ENCODE data around the gene TDP2.

TDP2 gene

GRCh38 chr6:24630856-24631505, 35.7 kb downstream of the TDP2 start:
- no peaks in the 10 kb centered on the region for H3K9me3 ChIP-seq (ENCODE audit: insufficient read depth, low read depth, low read length)

GRCh38 chr6:24621626-24622289, 44.9 kb downstream of the TDP2 start:
- H3K14ac ChIP-seq (ENCODE audit: low read length), result no peak overlapping the region
- H4K91ac ChIP-seq (ENCODE audit: low read depth, low read length), result no peak overlapping the region
- no peak overlapping the region for H2BK12ac ChIP-seq (ENCODE audit: low read length)
- H3K4ac ChIP-seq (ENCODE audit: low read depth, low read length), result no peak overlapping the region
- no peaks in the 10 kb centered on the region for H3K36me3 ChIP-seq (ENCODE audit: control insufficient read depth in 1 of 2, insufficient read depth in 2 of 2, low read length in 2 of 2)
- DNase-seq, result no peak
- H3K79me2 ChIP-seq (ENCODE audit: control insufficient read depth, insufficient read depth, low read length, poor library complexity), result no peaks in the 10 kb centered on the region
- H3K23ac ChIP-seq (ENCODE audit: low read length), result no peak overlapping the region
- H3K4me1 ChIP-seq (ENCODE audit: control insufficient read depth in 1 of 2, insufficient read depth in 2 of 2, low read length in 2 of 2), result no peaks in the 10 kb centered on the region
- H4K8ac ChIP-seq (ENCODE audit: low read depth, low read length), result no peak overlapping the region
- WGBS (ENCODE audit: extremely low coverage, insufficient coverage, insufficient read length), result no CpG with 5 or more reads among the region's 7 CpGs
- no peak overlapping the region for H2AFZ ChIP-seq (ENCODE audit: insufficient read depth, low read length, poor library complexity)
- no peak overlapping the region for H2BK120ac ChIP-seq (ENCODE audit: insufficient read depth, low read length, poor library complexity)
- no peak overlapping the region for H3K4me3 ChIP-seq (ENCODE audit: low read depth, low read length)
- H2AK5ac ChIP-seq (ENCODE audit: low read length), result no peak overlapping the region
- H3K79me1 ChIP-seq (ENCODE audit: low read length), result no peaks in the 10 kb centered on the region
- H3K27me3 ChIP-seq (ENCODE audit: insufficient read depth, low read length), result no peaks in the 10 kb centered on the region
- no peak overlapping the region for H3K18ac ChIP-seq (ENCODE audit: low read length)
- no peak overlapping the region for H2BK5ac ChIP-seq (ENCODE audit: low read depth, low read length, poor library complexity)
- no peak overlapping the region for H3K27ac ChIP-seq (ENCODE audit: low read depth, low read length)
- no peak overlapping the region for H3K4me2 ChIP-seq (ENCODE audit: low read length)
- no peak overlapping the region for H3K9ac ChIP-seq (ENCODE audit: low read length)
- H4K12ac ChIP-seq (ENCODE audit: low read depth, low read length), result no peak overlapping the region
- no peaks in the 10 kb centered on the region for H3K9me3 ChIP-seq (ENCODE audit: insufficient read depth, low read depth, low read length)

More at GRCh38 chr6:24630856-24631505, 35.7 kb downstream of the TDP2 start:
- H2BK120ac ChIP-seq (ENCODE audit: insufficient read depth, low read length, poor library complexity), result no peak overlapping the region
- H3K79me2 ChIP-seq (ENCODE audit: control insufficient read depth, insufficient read depth, low read length, poor library complexity), result no peaks in the 10 kb centered on the region
- no peaks in the 10 kb centered on the region for H3K36me3 ChIP-seq (ENCODE audit: control insufficient read depth in 1 of 2, insufficient read depth in 2 of 2, low read length in 2 of 2)
- H2BK12ac ChIP-seq (ENCODE audit: low read length), result no peak overlapping the region
- H2BK5ac ChIP-seq (ENCODE audit: low read depth, low read length, poor library complexity), result no peak overlapping the region
- H3K27me3 ChIP-seq (ENCODE audit: insufficient read depth, low read length), result no peaks in the 10 kb centered on the region
- H3K4me3 ChIP-seq (ENCODE audit: low read depth, low read length), result no peak overlapping the region
- H3K18ac ChIP-seq (ENCODE audit: low read length), result no peak overlapping the region
- H4K8ac ChIP-seq (ENCODE audit: low read depth, low read length), result no peak overlapping the region
- no peak overlapping the region for H3K4me2 ChIP-seq (ENCODE audit: low read length)
- no peak overlapping the region for H3K14ac ChIP-seq (ENCODE audit: low read length)
- H3K27ac ChIP-seq (ENCODE audit: low read depth, low read length), result no peak overlapping the region
- no peaks in the 10 kb centered on the region for H3K79me1 ChIP-seq (ENCODE audit: low read length)
- no peak for DNase-seq
- no peaks in the 10 kb centered on the region for H3K4me1 ChIP-seq (ENCODE audit: control insufficient read depth in 1 of 2, insufficient read depth in 2 of 2, low read length in 2 of 2)
- no peak overlapping the region for H3K23ac ChIP-seq (ENCODE audit: low read length)
- H3K4ac ChIP-seq (ENCODE audit: low read depth, low read length), result no peak overlapping the region
- WGBS (ENCODE audit: extremely low coverage, insufficient coverage, insufficient read length), result no CpG with 5 or more reads among the region's 5 CpGs
- no peak overlapping the region for H4K91ac ChIP-seq (ENCODE audit: low read depth, low read length)
- no peak overlapping the region for H2AFZ ChIP-seq (ENCODE audit: insufficient read depth, low read length, poor library complexity)
- no peak overlapping the region for H3K9ac ChIP-seq (ENCODE audit: low read length)
- no peak overlapping the region for H2AK5ac ChIP-seq (ENCODE audit: low read length)
- H4K12ac ChIP-seq (ENCODE audit: low read depth, low read length), result no peak overlapping the region

GRCh38 chr6:24620637-24621036, 46.1 kb downstream of the TDP2 start:
- Histone ChIP-seq H3K9ac (ENCODE audit: low read length) (no peak overlapping the region), H4K8ac (ENCODE audit: low read depth, low read length) (no peak overlapping the region), H3K14ac (ENCODE audit: low read length) (no peak overlapping the region), H3K27me3 (ENCODE audit: insufficient read depth, low read length) (no peaks in the 10 kb centered on the region), H2BK5ac (ENCODE audit: low read depth, low read length, poor library complexity) (no peak overlapping the region), H3K27ac (ENCODE audit: low read depth, low read length) (no peak overlapping the region), H4K91ac (ENCODE audit: low read depth, low read length) (no peak overlapping the region), H3K4ac (ENCODE audit: low read depth, low read length) (no peak overlapping the region), H4K12ac (ENCODE audit: low read depth, low read length) (no peak overlapping the region), H2BK120ac (ENCODE audit: insufficient read depth, low read length, poor library complexity) (no peak overlapping the region), H2AK5ac (ENCODE audit: low read length) (no peak overlapping the region), H3K36me3 (ENCODE audit: control insufficient read depth in 1 of 2, insufficient read depth in 2 of 2, low read length in 2 of 2) (no peaks in the 10 kb centered on the region), H3K23ac (ENCODE audit: low read length) (no peak overlapping the region), H2AFZ (ENCODE audit: insufficient read depth, low read length, poor library complexity) (no peak overlapping the region), H2BK12ac (ENCODE audit: low read length) (no peak overlapping the region), H3K18ac (ENCODE audit: low read length) (no peak overlapping the region), H3K4me3 (ENCODE audit: low read depth, low read length) (no peak overlapping the region), H3K9me3 (ENCODE audit: insufficient read depth, low read depth, low read length) (no peaks in the 10 kb centered on the region), H3K4me1 (ENCODE audit: control insufficient read depth in 1 of 2, insufficient read depth in 2 of 2, low read length in 2 of 2) (no peaks in the 10 kb centered on the region), H3K79me2 (ENCODE audit: control insufficient read depth, insufficient read depth, low read length, poor library complexity) (no peaks in the 10 kb centered on the region), H3K79me1 (ENCODE audit: low read length) (no peaks in the 10 kb centered on the region), H3K4me2 (ENCODE audit: low read length) (no peak overlapping the region)
- DNase-seq, result no peak
- WGBS (ENCODE audit: extremely low coverage, insufficient coverage, insufficient read length), result no CpG with 5 or more reads among the region's 3 CpGs

- no peak overlapping the region for H3K27ac ChIP-seq (ENCODE audit: low read depth, low read length)
- no peak overlapping the region for H2AFZ ChIP-seq (ENCODE audit: insufficient read depth, low read length, poor library complexity)
- no peaks in the 10 kb centered on the region for H3K4me1 ChIP-seq (ENCODE audit: control insufficient read depth in 1 of 2, insufficient read depth in 2 of 2, low read length in 2 of 2)
- no peaks in the 10 kb centered on the region for H3K36me3 ChIP-seq (ENCODE audit: control insufficient read depth in 1 of 2, insufficient read depth in 2 of 2, low read length in 2 of 2)
- H4K91ac ChIP-seq (ENCODE audit: low read depth, low read length), result no peak overlapping the region
- H2BK12ac ChIP-seq (ENCODE audit: low read length), result no peak overlapping the region
- no peaks in the 10 kb centered on the region for H3K27me3 ChIP-seq (ENCODE audit: insufficient read depth, low read length)
- H3K79me2 ChIP-seq (ENCODE audit: control insufficient read depth, insufficient read depth, low read length, poor library complexity), result no peaks in the 10 kb centered on the region
- no peaks in the 10 kb centered on the region for H3K79me1 ChIP-seq (ENCODE audit: low read length)
- H4K8ac ChIP-seq (ENCODE audit: low read depth, low read length), result no peak overlapping the region
- H3K4me2 ChIP-seq (ENCODE audit: low read length), result no peak overlapping the region
- no peak overlapping the region for H3K4ac ChIP-seq (ENCODE audit: low read depth, low read length)
- no peak overlapping the region for H3K4me3 ChIP-seq (ENCODE audit: low read depth, low read length)
- no peak overlapping the region for H2BK5ac ChIP-seq (ENCODE audit: low read depth, low read length, poor library complexity)
- no peak overlapping the region for H2BK120ac ChIP-seq (ENCODE audit: insufficient read depth, low read length, poor library complexity)
- DNase-seq, result no peak
- H4K12ac ChIP-seq (ENCODE audit: low read depth, low read length), result no peak overlapping the region
- no CpG with 5 or more reads among the region's 5 CpGs for WGBS (ENCODE audit: extremely low coverage, insufficient coverage, insufficient read length)
- H3K23ac ChIP-seq (ENCODE audit: low read length), result no peak overlapping the region
- no peak overlapping the region for H3K14ac ChIP-seq (ENCODE audit: low read length)
- H3K9me3 ChIP-seq (ENCODE audit: insufficient read depth, low read depth, low read length), result no peaks in the 10 kb centered on the region
- no peak overlapping the region for H3K9ac ChIP-seq (ENCODE audit: low read length)
- H3K18ac ChIP-seq (ENCODE audit: low read length), result no peak overlapping the region
- no peak overlapping the region for H2AK5ac ChIP-seq (ENCODE audit: low read length)
These were observed 47.0 kb downstream of the TDP2 start for GRCh38 chr6:24619661-24620060.
